Measurements from ENCODE around the gene MRPS2. TPM values are rescaled to one million over a fixed set of nuclear protein-coding genes. Genes with fewer than 3 reads are reported as not detected.

The MRPS2 gene
- polyA plus RNA-seq, 1 donor (not counting 4 experiments of a cell fraction or from before 2014, with no cell fraction given): 44.7 TPM

GRCh38 chr9:135514342-135515082 lies 14.0 kb downstream of the MRPS2 start:
- H3K9ac ChIP-seq (ENCODE audit: control insufficient read depth, extremely low read depth, insufficient read depth, low read length): no peak overlapping the region

DNA sequence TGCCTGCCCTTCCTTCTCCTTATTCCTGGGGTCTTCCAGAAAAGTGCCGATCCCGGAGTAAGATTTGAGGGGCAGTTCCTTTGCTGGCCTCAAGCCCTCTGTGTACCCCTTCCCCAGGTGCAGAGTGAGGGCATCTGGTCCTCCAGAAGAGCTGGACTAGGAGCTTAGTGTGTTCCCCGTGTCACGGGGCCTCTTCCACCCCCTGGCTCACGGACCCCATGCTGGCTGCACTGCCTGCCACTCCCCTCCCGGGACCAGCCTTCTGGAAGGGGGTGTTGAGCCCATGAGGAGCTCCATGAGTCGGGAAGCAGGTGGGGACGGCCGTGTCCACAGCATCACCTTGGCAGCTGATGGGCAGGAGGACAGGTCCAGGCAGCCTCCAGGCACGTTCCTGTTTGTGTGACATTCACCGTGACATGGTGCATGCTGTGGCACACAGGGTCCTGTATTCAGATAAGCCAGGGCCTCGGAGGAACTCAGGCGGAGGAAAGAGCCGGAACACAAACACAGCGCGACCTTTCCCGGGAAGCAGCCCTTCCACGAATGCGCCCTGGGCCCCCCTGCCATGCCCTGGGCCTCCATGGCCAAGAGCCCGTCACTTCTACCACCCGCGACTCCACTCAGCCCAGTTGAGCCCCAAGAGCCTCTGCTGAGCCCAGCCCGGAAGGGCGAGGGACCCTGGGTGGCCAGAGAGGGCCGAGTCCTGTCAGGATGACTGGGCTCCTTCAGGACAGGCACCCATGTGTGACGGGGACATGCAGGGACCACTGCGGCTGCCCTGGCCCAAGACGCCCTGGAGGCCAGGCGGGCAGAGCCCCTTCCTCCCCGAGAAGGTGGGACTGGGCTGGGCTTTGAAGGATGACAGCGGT lies 14.8 kb downstream of the MRPS2 start:
- Histone ChIP-seq H2AFZ (ENCODE audit: control insufficient read depth, low read length) (no peak overlapping the region), H4K20me1 (ENCODE audit: control insufficient read depth, extremely low read depth, insufficient read depth, low read length) (no peaks in the 10 kb centered on the region), H3K36me3 (ENCODE audit: control insufficient read depth in 2 of 2, extremely low read depth in 1 of 2, insufficient read depth in 2 of 2, low read length in 2 of 2) (no peaks in the 10 kb centered on the region), H3K27ac (ENCODE audit: control insufficient read depth, insufficient read depth, low read length) (no peak overlapping the region), H3K79me2 (ENCODE audit: control insufficient read depth, insufficient read depth, low read length) (no peaks in the 10 kb centered on the region), H3K9me3 (ENCODE audit: control insufficient read depth, low read depth, low read length) (no peaks in the 10 kb centered on the region), H3K4me1 (ENCODE audit: control insufficient read depth, extremely low read depth, insufficient read depth, low read length) (peaks cover 15% of the 10 kb centered on the region), H3K9me1 (ENCODE audit: control insufficient read depth, extremely low read depth, insufficient read depth, low read length) (no peaks in the 10 kb centered on the region), H3K4me3 (ENCODE audit: control insufficient read depth in 2 of 3, extremely low read depth in 1 of 3, insufficient read depth in 2 of 3, low read depth in 1 of 3, low read length in 3 of 3) (no peak overlapping the region), H3K9ac (ENCODE audit: control insufficient read depth, extremely low read depth, insufficient read depth, low read length) (no peak overlapping the region), H3K4me2 (ENCODE audit: control insufficient read depth, extremely low read depth, insufficient read depth, low read depth, low read length) (no peak overlapping the region), H3K27me3 (ENCODE audit: control insufficient read depth, extremely low read depth, insufficient read depth, low read length) (no peaks in the 10 kb centered on the region)
- dilution Hi-C loops (cut with MboI; ENCODE audit: extremely low pct_ligation_motif_present, low sequenced_read_pairs): no loop called here
- no peak for FAIRE-seq
- DNase-seq (ENCODE audit: low read depth, low spot score): no peak
- TF ChIP-seq, protein P1, sequence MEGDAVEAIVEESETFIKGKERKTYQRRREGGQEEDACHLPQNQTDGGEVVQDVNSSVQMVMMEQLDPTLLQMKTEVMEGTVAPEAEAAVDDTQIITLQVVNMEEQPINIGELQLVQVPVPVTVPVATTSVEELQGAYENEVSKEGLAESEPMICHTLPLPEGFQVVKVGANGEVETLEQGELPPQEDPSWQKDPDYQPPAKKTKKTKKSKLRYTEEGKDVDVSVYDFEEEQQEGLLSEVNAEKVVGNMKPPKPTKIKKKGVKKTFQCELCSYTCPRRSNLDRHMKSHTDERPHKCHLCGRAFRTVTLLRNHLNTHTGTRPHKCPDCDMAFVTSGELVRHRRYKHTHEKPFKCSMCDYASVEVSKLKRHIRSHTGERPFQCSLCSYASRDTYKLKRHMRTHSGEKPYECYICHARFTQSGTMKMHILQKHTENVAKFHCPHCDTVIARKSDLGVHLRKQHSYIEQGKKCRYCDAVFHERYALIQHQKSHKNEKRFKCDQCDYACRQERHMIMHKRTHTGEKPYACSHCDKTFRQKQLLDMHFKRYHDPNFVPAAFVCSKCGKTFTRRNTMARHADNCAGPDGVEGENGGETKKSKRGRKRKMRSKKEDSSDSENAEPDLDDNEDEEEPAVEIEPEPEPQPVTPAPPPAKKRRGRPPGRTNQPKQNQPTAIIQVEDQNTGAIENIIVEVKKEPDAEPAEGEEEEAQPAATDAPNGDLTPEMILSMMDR (optimal IDR thresholded peaks at IDR 0.05 in 1 of 3, IDR thresholded peaks at IDR 0.05 in 1 of 3, conservative IDR thresholded peaks at IDR 0.05 in 1 of 3; ENCODE audit: extremely low read depth in 1 of 3, insufficient read depth in 2 of 3, low read length in 3 of 3): no peak
- no peak for TF ChIP-seq EZH2 (IDR thresholded peaks at IDR 0.05; ENCODE audit: low read length)

More at GRCh38 chr9:135514342-135515082, 14.0 kb downstream of the MRPS2 start:
- Histone ChIP-seq H3K4me3 (ENCODE audit: control insufficient read depth in 2 of 3, extremely low read depth in 1 of 3, insufficient read depth in 2 of 3, low read depth in 1 of 3, low read length in 3 of 3) (no peak overlapping the region), H3K79me2 (ENCODE audit: control insufficient read depth, insufficient read depth, low read length) (no peaks in the 10 kb centered on the region), H3K9me3 (ENCODE audit: control insufficient read depth, low read depth, low read length) (no peaks in the 10 kb centered on the region), H3K4me2 (ENCODE audit: control insufficient read depth, extremely low read depth, insufficient read depth, low read depth, low read length) (no peak overlapping the region), H4K20me1 (ENCODE audit: control insufficient read depth, extremely low read depth, insufficient read depth, low read length) (no peaks in the 10 kb centered on the region), H2AFZ (ENCODE audit: control insufficient read depth, low read length) (no peak overlapping the region), H3K36me3 (ENCODE audit: control insufficient read depth in 2 of 2, extremely low read depth in 1 of 2, insufficient read depth in 2 of 2, low read length in 2 of 2) (no peaks in the 10 kb centered on the region), H3K4me1 (ENCODE audit: control insufficient read depth, extremely low read depth, insufficient read depth, low read length) (peaks cover 15% of the 10 kb centered on the region), H3K27ac (ENCODE audit: control insufficient read depth, insufficient read depth, low read length) (no peak overlapping the region), H3K9me1 (ENCODE audit: control insufficient read depth, extremely low read depth, insufficient read depth, low read length) (no peaks in the 10 kb centered on the region), H3K27me3 (ENCODE audit: control insufficient read depth, extremely low read depth, insufficient read depth, low read length) (no peaks in the 10 kb centered on the region)
- dilution Hi-C loops (cut with MboI; ENCODE audit: extremely low pct_ligation_motif_present, low sequenced_read_pairs): no loop called here
- no peak for FAIRE-seq
- no peak for DNase-seq (ENCODE audit: low read depth, low spot score)
- TF ChIP-seq, protein P1 (optimal IDR thresholded peaks at IDR 0.05 in 1 of 3, IDR thresholded peaks at IDR 0.05 in 1 of 3, conservative IDR thresholded peaks at IDR 0.05 in 1 of 3; ENCODE audit: extremely low read depth in 1 of 3, insufficient read depth in 2 of 3, low read length in 3 of 3): no peak
- no peak for TF ChIP-seq EZH2 (IDR thresholded peaks at IDR 0.05; ENCODE audit: low read length)

All from keratinocyte (primary cell).